SK-N-SH (cell line): ENCODE data around the gene TACC2. TPM values are rescaled to one million over a fixed set of nuclear protein-coding genes. Genes with fewer than 3 reads are reported as not detected.

Experiments used
- CTCF ChIA-PET: fragments of 300-600, 350-600 bp; formaldehyde crosslinking; extraction: SDS; loops from one replicate; lab custom pipeline; 2021; lab: Yijun Ruan, JAX
- POLR2A ChIA-PET: fragments of 350-600 bp; sonication (Branson Sonifier 250); formaldehyde crosslinking; extraction: SDS; loops from one replicate; lab custom pipeline; 2020; ENCODE audit warnings: antibody characterized with exemption, inconsistent platforms; lab: Yijun Ruan, JAX
- DNase-seq: peaks from one replicate; pipeline ENCODE4 v3.0.0; 2012
- H2AFZ ChIP-seq: fragments of 200-600 bp; sonication (generic); 2 replicates; pipeline ENCODE4 v1.8.1; 2016; ENCODE audit warnings: antibody characterized with exemption, mild to moderate bottlenecking, low read depth
- H3F3A ChIP-seq: fragments of 200-600 bp; sonication (generic); replicated peaks from 2 replicates; pipeline ENCODE3; 2016; ENCODE audit warnings: antibody characterized with exemption, mild to moderate bottlenecking; ENCODE audit not compliant: insufficient read depth
- H3K27ac ChIP-seq, 2 experiments: fragments of 200-500 bp in 1 of 2; fragments of 200-600 bp in 1 of 2; sonication (Bioruptor generic) in 1 of 2; sonication (generic), shearing (Covaris generic) in 1 of 2; 2 replicates each; pipeline versions ENCODE4 v1.5.1 to v1.6.1; 2014 to 2016; ENCODE audit warnings: low read depth in 2 of 2, inconsistent platforms in 1 of 2, low read length in 1 of 2, mild to moderate bottlenecking in 1 of 2, mixed read lengths in 1 of 2
- H3K27me3 ChIP-seq: fragments of 200-600 bp; sonication (generic), shearing (Covaris generic); 2 replicates; pipeline ENCODE4 v1.6.1; 2016; ENCODE audit warnings: mixed run types; ENCODE audit not compliant: insufficient read depth
- H3K36me3 ChIP-seq, 2 experiments: fragments of 200-500 bp in 1 of 2; fragments of 200-600 bp in 1 of 2; sonication (Bioruptor generic) in 1 of 2; sonication (generic) in 1 of 2; replicated peaks in 1 of 2; 2 replicates each; pipeline versions ENCODE3 to v1.5.1; 2014 to 2016; ENCODE audit warnings: low read length in 1 of 2, mild to moderate bottlenecking in 1 of 2; ENCODE audit not compliant: insufficient read depth in 2 of 2, control insufficient read depth in 1 of 2
- H3K4me1 ChIP-seq, 2 experiments: fragments of 200-500 bp in 1 of 2; fragments of 200-600 bp in 1 of 2; sonication (Bioruptor generic) in 1 of 2; sonication (generic), shearing (Covaris generic) in 1 of 2; 2 replicates each; pipeline versions ENCODE4 v1.5.1 to v1.6.1; 2014 to 2016; ENCODE audit warnings: low read depth in 1 of 2, low read length in 1 of 2, mixed run types in 1 of 2; ENCODE audit not compliant: insufficient read depth in 2 of 2, control insufficient read depth in 1 of 2
- H3K4me2 ChIP-seq: fragments of 200-600 bp; sonication (generic), shearing (Covaris generic); 2 replicates; pipeline ENCODE4 v1.6.1; 2017; ENCODE audit warnings: mixed run types
- H3K4me3 ChIP-seq, 2 experiments: fragments of 200-500 bp in 1 of 2; fragments of 200-600 bp in 1 of 2; sonication (Bioruptor generic) in 1 of 2; sonication (generic), shearing (Covaris generic) in 1 of 2; 2 replicates each; pipeline versions ENCODE4 v1.5.1 to v1.8.1; 2014 to 2016; ENCODE audit warnings: low read depth in 2 of 2, inconsistent platforms in 1 of 2, low read length in 1 of 2, mild to moderate bottlenecking in 1 of 2, mixed read lengths in 1 of 2, moderate library complexity in 1 of 2
- H3K79me2 ChIP-seq: fragments of 200-600 bp; sonication (generic); 2 replicates; pipeline ENCODE4 v1.8.1; 2017; ENCODE audit warnings: mild to moderate bottlenecking; ENCODE audit not compliant: insufficient read depth
- H3K9ac ChIP-seq: fragments of 200-600 bp; sonication (generic); 2 replicates; pipeline ENCODE4 v1.6.1; 2017; ENCODE audit warnings: mixed run types
- H3K9me2 ChIP-seq: fragments of 200-600 bp; sonication (generic); 2 replicates; pipeline ENCODE4 v1.6.1; 2017; ENCODE audit warnings: mixed run types
- H3K9me3 ChIP-seq: fragments of 200-600 bp; sonication (generic); 2 replicates; pipeline ENCODE4 v1.6.1; 2017; ENCODE audit warnings: mixed run types, mild to moderate bottlenecking, moderate library complexity
- H4K20me1 ChIP-seq: fragments of 200-600 bp; sonication (generic); 2 replicates; pipeline ENCODE4 v1.6.1; 2017; ENCODE audit warnings: mild to moderate bottlenecking, mixed run types; ENCODE audit not compliant: insufficient read depth
- EZH2phosphoT487 ChIP-seq: fragments of 200-600 bp; sonication (generic); IDR thresholded peaks from 2 replicates; pipeline ENCODE4 v1.6.1; 2017; ENCODE audit warnings: low read depth, mixed run types, mild to moderate bottlenecking, antibody characterized with exemption, moderate library complexity, borderline replicate concordance
- FOSL2 ChIP-seq: IDR thresholded peaks from 2 replicates; pipeline ENCODE4 v1.4.0; 2012; ENCODE audit warnings: low read depth, mild to moderate bottlenecking, moderate library complexity, borderline replicate concordance
- FOXJ3 ChIP-seq: sonication (generic); formaldehyde crosslinking; IDR thresholded peaks from 2 replicates; pipeline ENCODE4 v1.5.1; 2020; ENCODE audit warnings: mild to moderate bottlenecking, missing genetic modification reagents
- FOXM1 ChIP-seq: IDR thresholded peaks from 2 replicates; pipeline ENCODE4 v1.4.0; 2012; ENCODE audit warnings: low read depth, mild to moderate bottlenecking
- GABPA ChIP-seq: IDR thresholded peaks from 2 replicates; pipeline ENCODE4 v1.4.0; 2012; ENCODE audit warnings: low read depth, mild to moderate bottlenecking
- GATA2 ChIP-seq: sonication (generic); formaldehyde crosslinking; IDR thresholded peaks from 2 replicates; pipeline ENCODE4 v1.5.0; 2020; ENCODE audit warnings: mild to moderate bottlenecking, missing genetic modification reagents
- MEF2A ChIP-seq: IDR thresholded peaks from 2 replicates; pipeline ENCODE4 v1.4.0; 2012; ENCODE audit warnings: low read depth, borderline replicate concordance
- NFIC ChIP-seq: IDR thresholded peaks from 2 replicates; pipeline ENCODE4 v1.4.0; 2012; ENCODE audit warnings: borderline replicate concordance
- NRF1 ChIP-seq: IDR thresholded peaks from 2 replicates; pipeline ENCODE4 v1.6.1; 2012; ENCODE audit warnings: low read depth, mild to moderate bottlenecking, low read length
- RCOR1 ChIP-seq: fragments of 150-350 bp; IDR thresholded peaks from 2 replicates; pipeline ENCODE4 v1.6.1; 2017; ENCODE audit warnings: antibody characterized with exemption, low read length
- SIN3A ChIP-seq: IDR thresholded peaks from 2 replicates; pipeline ENCODE4 v1.6.1; 2012; ENCODE audit warnings: low read depth, mild to moderate bottlenecking, low read length, moderate library complexity, borderline replicate concordance
- TAF1 ChIP-seq: IDR thresholded peaks from 2 replicates; pipeline ENCODE4 v1.6.1; 2012; ENCODE audit warnings: low read depth, mild to moderate bottlenecking, low read length, moderate library complexity, borderline replicate concordance
- TEAD4 ChIP-seq: IDR thresholded peaks from 2 replicates; pipeline ENCODE4 v1.4.0; 2012; ENCODE audit warnings: mild to moderate bottlenecking, borderline replicate concordance; ENCODE audit not compliant: insufficient read depth
- YY1 ChIP-seq: IDR thresholded peaks from 2 replicates; pipeline ENCODE4 v1.4.0; 2012; ENCODE audit warnings: low read depth, mild to moderate bottlenecking
- whole genome bisulfite sequencing: methylation state at CpG from one replicate; pipeline ENCODE4 v1.1.6; 2017; ENCODE audit warnings: low lambda C conversion rate; 5-methylcytosine and 5-hydroxymethylcytosine counted together
- polyA plus RNA-seq, 3 experiments: library from polyadenylated mRNA; depleted of rRNA; stranded (reverse); fragments of >200 nt; gene quantifications; 2 replicates each; pipeline ENCODE4 v1.2.3, GENCODE V29; 2012
- TF ChIP-seq, protein P1 (sequence below): IDR thresholded peaks from 2 replicates; pipeline ENCODE4; 2012
- TF ChIP-seq, protein P2 (sequence below): fragments of 200-600 bp; sonication (generic); IDR thresholded peaks from 2 replicates; pipeline ENCODE4 v1.6.1; 2017; ENCODE audit warnings: antibody characterized with exemption, mild to moderate bottlenecking, moderate library complexity
- TF ChIP-seq, protein P3 (sequence below): IDR thresholded peaks from 2 replicates; pipeline ENCODE4 v1.4.0; 2012; ENCODE audit warnings: low read depth, borderline replicate concordance
- TF ChIP-seq, protein P4 (sequence below): IDR thresholded peaks from 2 replicates; pipeline ENCODE4 v1.4.0; 2012; ENCODE audit warnings: low read depth
- TF ChIP-seq, protein P5 (sequence below): fragments of 150-350 bp; IDR thresholded peaks from 2 replicates; pipeline ENCODE4 v1.6.1; 2016; ENCODE audit warnings: mild to moderate bottlenecking, low read depth, low read length

The TACC2 gene
- polyA plus RNA-seq, 1 of the 3 experiments (the other 2 are of a cell fraction): 8.8 TPM

DNA sequence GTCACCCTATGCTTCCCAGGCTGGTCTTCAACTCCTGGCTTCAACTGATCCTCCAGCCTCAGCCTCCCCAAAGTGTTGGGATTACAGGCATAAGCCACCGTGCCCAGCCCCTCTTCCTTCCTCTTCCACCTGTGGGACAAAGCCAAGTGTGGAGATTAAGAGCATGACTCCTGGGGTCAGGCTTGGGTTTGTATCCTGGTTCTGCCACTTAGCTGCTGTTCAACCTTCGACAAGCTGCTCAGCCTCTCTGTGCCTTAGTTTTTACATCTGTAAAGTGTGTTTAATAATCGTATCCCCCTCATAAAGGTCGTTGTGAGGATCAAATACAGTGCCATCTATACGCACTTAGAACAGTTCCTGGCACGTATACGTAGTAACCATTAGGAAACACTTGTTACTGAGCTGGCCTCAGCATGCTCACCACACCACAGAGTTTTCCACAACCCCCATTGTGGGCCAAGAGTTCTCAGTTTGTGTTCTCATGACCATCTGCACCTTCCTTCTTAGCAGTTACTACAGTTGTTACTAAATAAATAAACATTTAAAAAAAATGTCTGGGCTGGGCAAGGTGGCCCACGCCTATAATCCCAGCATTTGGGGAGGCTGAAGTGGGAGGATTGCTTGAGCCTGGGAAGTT, 141.6 kb downstream of the TACC2 start:
- Histone ChIP-seq H3K9ac (no peak overlapping the region), H3F3A (peaks cover 18% of the 10 kb centered on the region), H3K4me2 (no peak overlapping the region), H3K4me3 (no peak overlapping the region), H4K20me1 (no peaks in the 10 kb centered on the region), H3K36me3 (no peaks in the 10 kb centered on the region), H3K4me1 (peaks cover 5 to 16% of the 10 kb centered on the region in 2 experiments; a peak in 3 of 4 replicates)
- CTCF ChIA-PET: interaction anchor here (0.7 to 2.5 kb wide), 5 partner anchors 8 to 138 kb away, joined by 3 to 12 read pairs (median 3); no protein-coding TSS in a partner anchor
- POLR2A ChIA-PET: interaction anchor here (0.7 to 1.8 kb wide), 2 partner anchors 10 to 18 kb away, joined by 3 to 7 read pairs; no protein-coding TSS in a partner anchor
- DNase-seq: no peak
- TF ChIP-seq NFIC: no peak
- no peak for TF ChIP-seq FOSL2
- no peak for TF ChIP-seq FOXJ3 (CRISPR knock-in tag)
- no peak for TF ChIP-seq GABPA
- TF ChIP-seq, protein P1, sequence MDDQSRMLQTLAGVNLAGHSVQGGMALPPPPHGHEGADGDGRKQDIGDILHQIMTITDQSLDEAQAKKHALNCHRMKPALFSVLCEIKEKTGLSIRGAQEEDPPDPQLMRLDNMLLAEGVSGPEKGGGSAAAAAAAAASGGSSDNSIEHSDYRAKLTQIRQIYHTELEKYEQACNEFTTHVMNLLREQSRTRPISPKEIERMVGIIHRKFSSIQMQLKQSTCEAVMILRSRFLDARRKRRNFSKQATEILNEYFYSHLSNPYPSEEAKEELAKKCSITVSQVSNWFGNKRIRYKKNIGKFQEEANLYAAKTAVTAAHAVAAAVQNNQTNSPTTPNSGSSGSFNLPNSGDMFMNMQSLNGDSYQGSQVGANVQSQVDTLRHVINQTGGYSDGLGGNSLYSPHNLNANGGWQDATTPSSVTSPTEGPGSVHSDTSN: no peak
- no peak for TF ChIP-seq RCOR1
- TF ChIP-seq GATA2 (CRISPR knock-in tag): no peak
- TF ChIP-seq, protein P2, sequence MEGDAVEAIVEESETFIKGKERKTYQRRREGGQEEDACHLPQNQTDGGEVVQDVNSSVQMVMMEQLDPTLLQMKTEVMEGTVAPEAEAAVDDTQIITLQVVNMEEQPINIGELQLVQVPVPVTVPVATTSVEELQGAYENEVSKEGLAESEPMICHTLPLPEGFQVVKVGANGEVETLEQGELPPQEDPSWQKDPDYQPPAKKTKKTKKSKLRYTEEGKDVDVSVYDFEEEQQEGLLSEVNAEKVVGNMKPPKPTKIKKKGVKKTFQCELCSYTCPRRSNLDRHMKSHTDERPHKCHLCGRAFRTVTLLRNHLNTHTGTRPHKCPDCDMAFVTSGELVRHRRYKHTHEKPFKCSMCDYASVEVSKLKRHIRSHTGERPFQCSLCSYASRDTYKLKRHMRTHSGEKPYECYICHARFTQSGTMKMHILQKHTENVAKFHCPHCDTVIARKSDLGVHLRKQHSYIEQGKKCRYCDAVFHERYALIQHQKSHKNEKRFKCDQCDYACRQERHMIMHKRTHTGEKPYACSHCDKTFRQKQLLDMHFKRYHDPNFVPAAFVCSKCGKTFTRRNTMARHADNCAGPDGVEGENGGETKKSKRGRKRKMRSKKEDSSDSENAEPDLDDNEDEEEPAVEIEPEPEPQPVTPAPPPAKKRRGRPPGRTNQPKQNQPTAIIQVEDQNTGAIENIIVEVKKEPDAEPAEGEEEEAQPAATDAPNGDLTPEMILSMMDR: no peak
- no peak for TF ChIP-seq MEF2A
- TF ChIP-seq, protein P3, sequence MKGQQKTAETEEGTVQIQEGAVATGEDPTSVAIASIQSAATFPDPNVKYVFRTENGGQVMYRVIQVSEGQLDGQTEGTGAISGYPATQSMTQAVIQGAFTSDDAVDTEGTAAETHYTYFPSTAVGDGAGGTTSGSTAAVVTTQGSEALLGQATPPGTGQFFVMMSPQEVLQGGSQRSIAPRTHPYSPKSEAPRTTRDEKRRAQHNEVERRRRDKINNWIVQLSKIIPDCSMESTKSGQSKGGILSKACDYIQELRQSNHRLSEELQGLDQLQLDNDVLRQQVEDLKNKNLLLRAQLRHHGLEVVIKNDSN: no peak
- no peak for TF ChIP-seq NRF1
- TF ChIP-seq TEAD4: no peak
- no peak for TF ChIP-seq EZH2phosphoT487
- TF ChIP-seq SIN3A: no peak
- TF ChIP-seq, protein P4, sequence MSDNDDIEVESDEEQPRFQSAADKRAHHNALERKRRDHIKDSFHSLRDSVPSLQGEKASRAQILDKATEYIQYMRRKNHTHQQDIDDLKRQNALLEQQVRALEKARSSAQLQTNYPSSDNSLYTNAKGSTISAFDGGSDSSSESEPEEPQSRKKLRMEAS: no peak
- TF ChIP-seq, protein P5, sequence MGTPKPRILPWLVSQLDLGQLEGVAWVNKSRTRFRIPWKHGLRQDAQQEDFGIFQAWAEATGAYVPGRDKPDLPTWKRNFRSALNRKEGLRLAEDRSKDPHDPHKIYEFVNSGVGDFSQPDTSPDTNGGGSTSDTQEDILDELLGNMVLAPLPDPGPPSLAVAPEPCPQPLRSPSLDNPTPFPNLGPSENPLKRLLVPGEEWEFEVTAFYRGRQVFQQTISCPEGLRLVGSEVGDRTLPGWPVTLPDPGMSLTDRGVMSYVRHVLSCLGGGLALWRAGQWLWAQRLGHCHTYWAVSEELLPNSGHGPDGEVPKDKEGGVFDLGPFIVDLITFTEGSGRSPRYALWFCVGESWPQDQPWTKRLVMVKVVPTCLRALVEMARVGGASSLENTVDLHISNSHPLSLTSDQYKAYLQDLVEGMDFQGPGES: no peak
- no peak for TF ChIP-seq FOXM1
- no peak for TF ChIP-seq TAF1
- no peak for TF ChIP-seq YY1
- TF ChIP-seq, all 33 proteins: peak for 0
- Histone ChIP-seq H3K9me3 (no peaks in the 10 kb centered on the region), H3K27ac (no peak overlapping the region), H3K27me3 (no peaks in the 10 kb centered on the region), H3K9me2 (no peaks in the 10 kb centered on the region), H3K79me2 (0 out of 2 replicates have a peak, but pooled peaks cover 10% of the 10 kb centered on the region), H2AFZ (no peak overlapping the region)
- 84% methylated on average over 8 of the region's 8 CpGs for WGBS
